ENCODE results near the gene HBS1L. TPM values are rescaled to one million over a fixed set of nuclear protein-coding genes. Genes with fewer than 3 reads are reported as not detected.

Gene HBS1L
- total and polyA plus RNA-seq, 9 donors, result 25.4 to 68.1 (median 55.9) TPM

DNA sequence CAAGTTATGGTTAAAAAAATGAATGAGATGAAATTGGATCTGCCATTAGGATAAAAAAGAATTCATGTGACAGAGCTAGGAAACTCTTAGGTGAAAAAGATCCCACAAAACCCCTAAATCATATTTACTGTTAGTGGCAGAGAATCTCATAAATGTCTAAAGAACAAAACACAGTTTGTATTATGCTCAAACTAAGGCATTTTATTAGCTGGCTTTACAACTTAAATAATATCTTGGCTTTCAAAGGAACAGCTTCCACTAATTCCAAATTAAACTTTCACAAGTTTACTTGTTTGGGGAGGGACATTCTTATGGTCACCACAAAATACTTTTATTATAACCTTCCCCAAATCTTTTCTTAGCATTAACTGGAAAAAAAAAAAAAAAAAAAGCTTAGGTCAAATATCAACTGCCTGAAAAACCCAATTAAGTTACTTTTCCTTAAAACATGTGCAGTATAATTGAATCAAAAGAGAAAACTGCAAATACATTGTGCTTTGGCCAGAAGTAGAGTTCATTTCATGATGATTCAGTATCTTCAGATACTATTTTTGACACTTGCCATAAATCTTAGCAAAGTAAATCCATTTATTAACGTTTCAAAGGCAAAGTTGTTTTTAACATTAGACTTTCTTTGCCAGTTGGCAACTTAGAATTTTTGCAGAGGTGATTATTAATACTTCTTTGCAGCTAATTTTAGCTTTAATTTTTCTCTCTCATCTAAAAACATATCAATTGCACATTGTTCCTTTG is 90.0 kb downstream of the HBS1L start:
- TF ChIP-seq POLR2A (IDR thresholded peaks at IDR 0.05) (no peak), EP300 (IDR thresholded peaks at IDR 0.05) (no peak)
- TF ChIP-seq, protein P1, sequence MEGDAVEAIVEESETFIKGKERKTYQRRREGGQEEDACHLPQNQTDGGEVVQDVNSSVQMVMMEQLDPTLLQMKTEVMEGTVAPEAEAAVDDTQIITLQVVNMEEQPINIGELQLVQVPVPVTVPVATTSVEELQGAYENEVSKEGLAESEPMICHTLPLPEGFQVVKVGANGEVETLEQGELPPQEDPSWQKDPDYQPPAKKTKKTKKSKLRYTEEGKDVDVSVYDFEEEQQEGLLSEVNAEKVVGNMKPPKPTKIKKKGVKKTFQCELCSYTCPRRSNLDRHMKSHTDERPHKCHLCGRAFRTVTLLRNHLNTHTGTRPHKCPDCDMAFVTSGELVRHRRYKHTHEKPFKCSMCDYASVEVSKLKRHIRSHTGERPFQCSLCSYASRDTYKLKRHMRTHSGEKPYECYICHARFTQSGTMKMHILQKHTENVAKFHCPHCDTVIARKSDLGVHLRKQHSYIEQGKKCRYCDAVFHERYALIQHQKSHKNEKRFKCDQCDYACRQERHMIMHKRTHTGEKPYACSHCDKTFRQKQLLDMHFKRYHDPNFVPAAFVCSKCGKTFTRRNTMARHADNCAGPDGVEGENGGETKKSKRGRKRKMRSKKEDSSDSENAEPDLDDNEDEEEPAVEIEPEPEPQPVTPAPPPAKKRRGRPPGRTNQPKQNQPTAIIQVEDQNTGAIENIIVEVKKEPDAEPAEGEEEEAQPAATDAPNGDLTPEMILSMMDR (IDR thresholded peaks at IDR 0.05), result no peak
- Histone ChIP-seq H3K4me1 (ENCODE audit: insufficient read depth) (no peaks in the 10 kb centered on the region), H3K36me3 (no peaks in the 10 kb centered on the region), H3K27ac (no peak overlapping the region), H3K9me3 (no peaks in the 10 kb centered on the region), H3K4me3 (no peak overlapping the region), H3K27me3 (no peaks in the 10 kb centered on the region)
- 11 to 30% (median 21%) methylated on average over 1 of the region's 1 CpG for WGBS, 3 donors
- DNase-seq, result no peak
- intact Hi-C loops (cut with DNase I), result no loop called here

DNA sequence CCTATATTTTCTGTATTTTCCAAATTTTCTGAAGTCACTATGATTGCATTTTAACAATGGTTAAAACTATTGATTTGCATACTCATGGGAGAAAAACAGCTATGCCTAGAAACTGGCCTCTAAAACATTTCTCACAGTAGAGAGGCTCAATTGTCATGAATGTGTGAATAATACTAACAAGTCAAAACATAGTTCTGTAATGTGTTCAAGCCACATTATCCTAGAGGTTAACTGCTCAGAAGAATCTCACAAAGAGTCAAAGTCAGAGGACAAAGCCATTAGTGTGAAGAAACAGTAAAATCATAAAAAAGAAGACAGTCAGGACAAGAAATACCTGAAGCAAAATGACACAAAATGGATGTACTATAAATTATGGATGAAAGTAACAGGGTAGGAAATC is 92.2 kb downstream of the HBS1L start:
- H3K27ac ChIP-seq, result no peak overlapping the region
- intact Hi-C loops (cut with DNase I), result no loop called here
- H3K4me3 ChIP-seq, result no peak overlapping the region
- TF ChIP-seq, protein P1 (IDR thresholded peaks at IDR 0.05), result no peak
- no peak for TF ChIP-seq EP300 (IDR thresholded peaks at IDR 0.05)
- no peak for TF ChIP-seq POLR2A (IDR thresholded peaks at IDR 0.05)
- H3K4me1 ChIP-seq (ENCODE audit: insufficient read depth), result no peaks in the 10 kb centered on the region
- H3K9me3 ChIP-seq, result no peaks in the 10 kb centered on the region
- no peak for DNase-seq
- H3K36me3 ChIP-seq, result no peaks in the 10 kb centered on the region
- no peaks in the 10 kb centered on the region for H3K27me3 ChIP-seq

DNA sequence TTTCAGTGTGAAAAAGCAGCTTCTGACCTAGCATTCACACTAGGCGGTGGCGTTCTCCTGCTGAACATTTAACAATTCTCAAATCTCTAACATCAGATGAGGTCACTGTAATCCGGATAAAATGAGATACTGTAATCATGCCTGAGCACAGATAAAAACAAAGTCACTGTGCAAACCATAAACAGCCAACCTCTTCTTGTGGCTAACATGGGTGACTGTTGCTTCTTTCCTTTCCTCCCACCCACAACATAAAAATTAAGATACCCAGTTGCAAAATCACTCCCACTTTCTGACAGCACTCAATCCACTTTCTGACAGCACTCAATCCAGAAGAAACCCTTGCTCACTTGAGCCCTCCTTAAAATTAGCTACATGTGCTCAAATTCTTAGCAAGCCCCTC is 93.3 kb downstream of the HBS1L start:
- Histone ChIP-seq H3K36me3 (no peaks in the 10 kb centered on the region), H3K27ac (no peak overlapping the region), H3K4me3 (no peak overlapping the region), H3K4me1 (ENCODE audit: insufficient read depth) (no peaks in the 10 kb centered on the region), H3K27me3 (no peaks in the 10 kb centered on the region), H3K9me3 (no peaks in the 10 kb centered on the region)
- no peak for DNase-seq
- intact Hi-C loops (cut with DNase I), result no loop called here
- TF ChIP-seq, protein P1 (IDR thresholded peaks at IDR 0.05), result no peak
- WGBS, 3 donors, result 94 to 97% (median 96%) methylated on average over 3 of the region's 3 CpGs

DNA sequence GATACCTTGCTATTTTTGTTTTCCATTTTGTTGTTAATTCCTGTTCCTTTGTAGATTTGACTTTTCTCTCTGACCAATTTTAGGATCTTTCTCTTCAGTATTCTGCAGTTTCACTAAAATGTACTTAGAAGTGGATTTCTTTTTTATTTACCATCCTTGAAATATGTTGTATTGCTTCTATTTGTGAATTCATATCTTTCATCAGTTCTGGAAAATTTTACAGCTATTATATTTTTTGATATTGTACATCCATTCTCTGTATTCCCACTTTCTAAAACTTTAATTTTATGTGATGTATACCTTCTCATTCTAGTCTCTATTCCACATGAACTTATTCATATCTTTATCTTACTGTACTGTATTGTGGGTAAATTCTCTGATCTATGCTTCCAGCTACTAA is 95.0 kb downstream of the HBS1L start:
- Histone ChIP-seq H3K27ac (no peak overlapping the region), H3K27me3 (no peaks in the 10 kb centered on the region), H3K36me3 (no peaks in the 10 kb centered on the region), H3K9me3 (no peaks in the 10 kb centered on the region), H3K4me1 (ENCODE audit: insufficient read depth) (no peaks in the 10 kb centered on the region), H3K4me3 (no peak overlapping the region)
- intact Hi-C loops (cut with DNase I), result no loop called here
- DNase-seq, result no peak
- TF ChIP-seq EP300 (IDR thresholded peaks at IDR 0.05) (no peak), POLR2A (IDR thresholded peaks at IDR 0.05) (no peak)
- TF ChIP-seq, protein P1 (IDR thresholded peaks at IDR 0.05), result no peak

Data from ovary (tissue), 9 donors.